ENCODE data around the gene TGFA.

Gene TGFA

DNA sequence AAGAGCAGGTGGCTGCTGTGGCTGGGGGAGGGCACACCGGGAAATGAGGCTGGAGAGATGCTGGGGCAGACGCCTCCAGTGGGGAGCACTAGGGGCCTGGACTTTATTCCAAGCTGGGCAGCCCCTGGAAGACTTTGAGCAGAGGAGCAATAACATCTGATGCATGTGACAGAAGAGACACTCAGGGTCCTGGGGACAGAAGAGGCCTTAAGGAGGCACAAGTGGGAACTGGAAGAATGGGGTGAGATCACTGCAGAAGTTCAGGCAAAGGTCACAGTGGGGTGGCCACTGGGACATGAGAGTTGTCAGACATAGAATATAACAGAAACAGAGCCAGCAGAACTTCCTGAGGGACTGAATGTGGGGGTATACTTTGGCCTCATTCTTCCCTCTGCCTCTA, 24.0 kb downstream of the TGFA start:
- no CpG with 5 or more reads among the region's 2 CpGs for WGBS (ENCODE audit: extremely low coverage, insufficient coverage, insufficient read length)
- no peaks in the 10 kb centered on the region for H3K79me2 ChIP-seq (ENCODE audit: control insufficient read depth, insufficient read depth, low read length, poor library complexity)

GRCh38 chr2:70528929-70529328, 24.7 kb downstream of the TGFA start:
- DNase-seq = no peak
- H4K91ac ChIP-seq (ENCODE audit: low read depth, low read length) = no peak overlapping the region
- H3K18ac ChIP-seq (ENCODE audit: low read length) = no peak overlapping the region
- H2BK12ac ChIP-seq (ENCODE audit: low read length) = no peak overlapping the region
- H2BK5ac ChIP-seq (ENCODE audit: low read depth, low read length, poor library complexity) = no peak overlapping the region
- no peak overlapping the region for H3K4me3 ChIP-seq (ENCODE audit: low read depth, low read length)
- H2BK120ac ChIP-seq (ENCODE audit: insufficient read depth, low read length, poor library complexity) = no peak overlapping the region
- H3K9me3 ChIP-seq (ENCODE audit: insufficient read depth, low read depth, low read length) = peaks cover 2% of the 10 kb centered on the region
- no peak overlapping the region for H3K14ac ChIP-seq (ENCODE audit: low read length)
- no peak overlapping the region for H3K27ac ChIP-seq (ENCODE audit: low read depth, low read length)
- no peak overlapping the region for H4K12ac ChIP-seq (ENCODE audit: low read depth, low read length)
- no CpG with 5 or more reads among the region's 3 CpGs for WGBS (ENCODE audit: extremely low coverage, insufficient coverage, insufficient read length)
- no peaks in the 10 kb centered on the region for H3K27me3 ChIP-seq (ENCODE audit: insufficient read depth, low read length)
- H2AK5ac ChIP-seq (ENCODE audit: low read length) = no peak overlapping the region
- no peak overlapping the region for H3K9ac ChIP-seq (ENCODE audit: low read length)
- H3K4me2 ChIP-seq (ENCODE audit: low read length) = no peak overlapping the region
- H2AFZ ChIP-seq (ENCODE audit: insufficient read depth, low read length, poor library complexity) = no peak overlapping the region
- H3K23ac ChIP-seq (ENCODE audit: low read length) = no peak overlapping the region
- H3K4me1 ChIP-seq (ENCODE audit: control insufficient read depth in 1 of 2, insufficient read depth in 2 of 2, low read length in 2 of 2) = peaks cover 0 to 7% of the 10 kb centered on the region in 2 experiments
- H4K8ac ChIP-seq (ENCODE audit: low read depth, low read length) = no peak overlapping the region
- no peaks in the 10 kb centered on the region for H3K36me3 ChIP-seq (ENCODE audit: control insufficient read depth in 1 of 2, insufficient read depth in 2 of 2, low read length in 2 of 2)
- no peak overlapping the region for H3K4ac ChIP-seq (ENCODE audit: low read depth, low read length)
- H3K79me2 ChIP-seq (ENCODE audit: control insufficient read depth, insufficient read depth, low read length, poor library complexity) = no peaks in the 10 kb centered on the region
- H3K79me1 ChIP-seq (ENCODE audit: low read length) = no peaks in the 10 kb centered on the region

More for the DNA sequence above, 24.0 kb downstream of the TGFA start:
- H3K36me3 ChIP-seq (ENCODE audit: control insufficient read depth in 1 of 2, insufficient read depth in 2 of 2, low read length in 2 of 2) = no peaks in the 10 kb centered on the region
- H3K14ac ChIP-seq (ENCODE audit: low read length) = no peak overlapping the region
- H4K12ac ChIP-seq (ENCODE audit: low read depth, low read length) = no peak overlapping the region
- no peak overlapping the region for H3K9ac ChIP-seq (ENCODE audit: low read length)
- no peaks in the 10 kb centered on the region for H3K79me1 ChIP-seq (ENCODE audit: low read length)
- H3K4me3 ChIP-seq (ENCODE audit: low read depth, low read length) = no peak overlapping the region
- H3K23ac ChIP-seq (ENCODE audit: low read length) = no peak overlapping the region
- H2AK5ac ChIP-seq (ENCODE audit: low read length) = no peak overlapping the region
- H2BK120ac ChIP-seq (ENCODE audit: insufficient read depth, low read length, poor library complexity) = no peak overlapping the region
- no peak overlapping the region for H3K4ac ChIP-seq (ENCODE audit: low read depth, low read length)
- H4K8ac ChIP-seq (ENCODE audit: low read depth, low read length) = no peak overlapping the region
- no peak overlapping the region for H4K91ac ChIP-seq (ENCODE audit: low read depth, low read length)
- no peaks in the 10 kb centered on the region for H3K27me3 ChIP-seq (ENCODE audit: insufficient read depth, low read length)
- H2BK5ac ChIP-seq (ENCODE audit: low read depth, low read length, poor library complexity) = no peak overlapping the region
- no peak overlapping the region for H2AFZ ChIP-seq (ENCODE audit: insufficient read depth, low read length, poor library complexity)
- no peak overlapping the region for H3K18ac ChIP-seq (ENCODE audit: low read length)
- peaks cover 0 to under 1% of the 10 kb centered on the region in 2 experiments for H3K4me1 ChIP-seq (ENCODE audit: control insufficient read depth in 1 of 2, insufficient read depth in 2 of 2, low read length in 2 of 2)
- H3K27ac ChIP-seq (ENCODE audit: low read depth, low read length) = no peak overlapping the region
- H3K4me2 ChIP-seq (ENCODE audit: low read length) = no peak overlapping the region
- no peaks in the 10 kb centered on the region for H3K9me3 ChIP-seq (ENCODE audit: insufficient read depth, low read depth, low read length)
- DNase-seq = no peak
- H2BK12ac ChIP-seq (ENCODE audit: low read length) = no peak overlapping the region

- no peak overlapping the region for H3K9ac ChIP-seq (ENCODE audit: low read length)
- H3K4me3 ChIP-seq (ENCODE audit: low read depth, low read length) = no peak overlapping the region
- H3K79me1 ChIP-seq (ENCODE audit: low read length) = no peaks in the 10 kb centered on the region
- no peak for DNase-seq
- H3K79me2 ChIP-seq (ENCODE audit: control insufficient read depth, insufficient read depth, low read length, poor library complexity) = no peaks in the 10 kb centered on the region
- H2BK120ac ChIP-seq (ENCODE audit: insufficient read depth, low read length, poor library complexity) = no peak overlapping the region
- no peak overlapping the region for H2BK5ac ChIP-seq (ENCODE audit: low read depth, low read length, poor library complexity)
- no peak overlapping the region for H2BK12ac ChIP-seq (ENCODE audit: low read length)
- H3K4me2 ChIP-seq (ENCODE audit: low read length) = no peak overlapping the region
- H4K8ac ChIP-seq (ENCODE audit: low read depth, low read length) = no peak overlapping the region
- no peak overlapping the region for H2AK5ac ChIP-seq (ENCODE audit: low read length)
- H2AFZ ChIP-seq (ENCODE audit: insufficient read depth, low read length, poor library complexity) = no peak overlapping the region
- H3K4ac ChIP-seq (ENCODE audit: low read depth, low read length) = no peak overlapping the region
- no peak overlapping the region for H4K12ac ChIP-seq (ENCODE audit: low read depth, low read length)
- H3K27ac ChIP-seq (ENCODE audit: low read depth, low read length) = no peak overlapping the region
- H4K91ac ChIP-seq (ENCODE audit: low read depth, low read length) = no peak overlapping the region
- no peak overlapping the region for H3K23ac ChIP-seq (ENCODE audit: low read length)
- H3K14ac ChIP-seq (ENCODE audit: low read length) = no peak overlapping the region
- peaks cover 0 to 7% of the 10 kb centered on the region in 2 experiments for H3K4me1 ChIP-seq (ENCODE audit: control insufficient read depth in 1 of 2, insufficient read depth in 2 of 2, low read length in 2 of 2)
- no CpG with 5 or more reads among the region's 7 CpGs for WGBS (ENCODE audit: extremely low coverage, insufficient coverage, insufficient read length)
- no peaks in the 10 kb centered on the region for H3K36me3 ChIP-seq (ENCODE audit: control insufficient read depth in 1 of 2, insufficient read depth in 2 of 2, low read length in 2 of 2)
- no peak overlapping the region for H3K18ac ChIP-seq (ENCODE audit: low read length)
- H3K27me3 ChIP-seq (ENCODE audit: insufficient read depth, low read length) = no peaks in the 10 kb centered on the region
- H3K9me3 ChIP-seq (ENCODE audit: insufficient read depth, low read depth, low read length) = peaks cover 2% of the 10 kb centered on the region
Measured at GRCh38 chr2:70528276-70528675, 25.4 kb downstream of the TGFA start.

DNA sequence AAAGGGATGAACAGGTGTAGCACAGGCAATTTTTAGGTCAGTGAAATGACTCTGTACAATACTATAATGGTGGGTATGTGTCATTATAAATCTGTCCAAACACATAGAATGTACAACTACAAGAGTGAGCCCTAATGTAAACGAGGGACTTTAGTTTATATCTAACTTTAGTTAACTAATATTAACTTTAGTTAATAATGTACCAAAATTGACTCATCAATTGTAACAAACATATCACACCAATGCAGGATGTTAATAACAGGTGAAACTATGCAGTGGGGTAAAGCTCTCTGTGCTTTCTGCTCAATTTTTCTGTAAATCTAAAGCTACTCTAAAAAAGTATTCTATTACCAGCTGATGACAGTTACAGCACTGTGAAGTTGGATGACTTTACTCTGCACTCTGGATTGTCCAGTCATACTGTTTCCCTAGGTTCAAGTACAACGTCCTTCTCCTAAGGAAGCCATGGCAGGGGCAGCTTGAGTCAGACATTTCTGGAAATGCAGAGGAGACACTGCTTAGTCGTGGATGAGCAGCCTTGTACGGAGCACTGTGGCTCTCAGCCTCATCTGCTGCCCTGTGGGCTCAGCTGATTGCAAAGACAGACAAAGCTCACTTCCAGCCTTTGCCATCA, 26.1 kb downstream of the TGFA start:
- peaks cover 0 to 7% of the 10 kb centered on the region in 2 experiments for H3K4me1 ChIP-seq (ENCODE audit: control insufficient read depth in 1 of 2, insufficient read depth in 2 of 2, low read length in 2 of 2)
- H3K4me3 ChIP-seq (ENCODE audit: low read depth, low read length) = no peak overlapping the region
- H3K27ac ChIP-seq (ENCODE audit: low read depth, low read length) = no peak overlapping the region
- no peak overlapping the region for H4K12ac ChIP-seq (ENCODE audit: low read depth, low read length)
- H2AFZ ChIP-seq (ENCODE audit: insufficient read depth, low read length, poor library complexity) = no peak overlapping the region
- no peak overlapping the region for H4K8ac ChIP-seq (ENCODE audit: low read depth, low read length)
- H3K14ac ChIP-seq (ENCODE audit: low read length) = no peak overlapping the region
- no peak overlapping the region for H2AK5ac ChIP-seq (ENCODE audit: low read length)
- H3K79me1 ChIP-seq (ENCODE audit: low read length) = no peaks in the 10 kb centered on the region
- H2BK5ac ChIP-seq (ENCODE audit: low read depth, low read length, poor library complexity) = no peak overlapping the region
- no peak overlapping the region for H3K9ac ChIP-seq (ENCODE audit: low read length)
- no peak overlapping the region for H2BK120ac ChIP-seq (ENCODE audit: insufficient read depth, low read length, poor library complexity)
- H4K91ac ChIP-seq (ENCODE audit: low read depth, low read length) = no peak overlapping the region
- no peak overlapping the region for H3K23ac ChIP-seq (ENCODE audit: low read length)
- H3K9me3 ChIP-seq (ENCODE audit: insufficient read depth, low read depth, low read length) = peaks cover 2% of the 10 kb centered on the region
- no peak overlapping the region for H3K4me2 ChIP-seq (ENCODE audit: low read length)
- no peak for DNase-seq
- no peak overlapping the region for H2BK12ac ChIP-seq (ENCODE audit: low read length)
- H3K18ac ChIP-seq (ENCODE audit: low read length) = no peak overlapping the region
- H3K4ac ChIP-seq (ENCODE audit: low read depth, low read length) = no peak overlapping the region
- no peaks in the 10 kb centered on the region for H3K27me3 ChIP-seq (ENCODE audit: insufficient read depth, low read length)
- WGBS (ENCODE audit: extremely low coverage, insufficient coverage, insufficient read length) = no CpG with 5 or more reads among the region's 4 CpGs
- H3K79me2 ChIP-seq (ENCODE audit: control insufficient read depth, insufficient read depth, low read length, poor library complexity) = no peaks in the 10 kb centered on the region
- no peaks in the 10 kb centered on the region for H3K36me3 ChIP-seq (ENCODE audit: control insufficient read depth in 1 of 2, insufficient read depth in 2 of 2, low read length in 2 of 2)

All from trophoblast cell (in vitro differentiated cells and primary cell).